ENCODE data around the gene TESK2.

GRCh38 chr1:45302505-45303150, 188.3 kb downstream of the TESK2 start:
- TF ChIP-seq CTCF (IDR thresholded peaks at IDR 0.05) (no peak), POLR2A (IDR thresholded peaks at IDR 0.05) (no peak), POLR2AphosphoS5 (IDR thresholded peaks at IDR 0.05) (no peak), EP300 (IDR thresholded peaks at IDR 0.05) (no peak)

Measured in sigmoid colon (tissue), 4 donors.